Psoas muscle (tissue), 8 donors: Measurements from ENCODE around the gene OSBP2. TPM values are rescaled to one million over a fixed set of nuclear protein-coding genes. Genes with fewer than 3 reads are reported as not detected.

Source experiments
- ATAC-seq, 4 donors: fragments of 200-7000 bp; cut with Tn5 transposase; one replicate each; pipeline ENCODE4 v1.9.1; 2020; ENCODE audit warnings: moderate library complexity in 3 of 4, mild to moderate bottlenecking in 2 of 4
- DNase-seq, 2 donors: peaks; one replicate each; pipeline ENCODE4 v3.0.0-alpha.2; 2020
- H3K27ac ChIP-seq: fragments of 200-600 bp; one replicate; pipeline ENCODE4 v1.8.0; 2022
- H3K27me3 ChIP-seq, 3 donors: fragments of 200-600 bp in 1 of 3; one replicate each; pipeline versions ENCODE4 v1.6.1 to v1.8.0; 2013 to 2022; ENCODE audit warnings: low read length in 2 of 3, mild to moderate bottlenecking in 2 of 3, moderate library complexity in 1 of 3; ENCODE audit not compliant: insufficient read depth in 3 of 3
- H3K36me3 ChIP-seq, 2 donors: fragments of 200-600 bp in 1 of 2; one replicate each; pipeline versions ENCODE4 v1.6.1 to v1.8.0; 2013 to 2022; ENCODE audit warnings: low read depth in 1 of 2, mild to moderate bottlenecking in 1 of 2, moderate library complexity in 1 of 2; ENCODE audit not compliant: insufficient read depth in 1 of 2
- H3K4me1 ChIP-seq: fragments of 200-600 bp; one replicate; pipeline ENCODE4 v1.8.0; 2022
- H3K4me3 ChIP-seq: fragments of 200-600 bp; one replicate; pipeline ENCODE4 v1.8.0; 2022; ENCODE audit warnings: mild to moderate bottlenecking
- H3K9me3 ChIP-seq: fragments of 200-600 bp; one replicate; pipeline ENCODE4 v1.8.0; 2022
- WGBS, 3 donors: extraction: QIAGEN DNeasy Blood & Tissue Kit; methylation state at CpG; one replicate each; pipeline versions ENCODE4 v1.1.6 to v1.1.7; 2013; 5-methylcytosine and 5-hydroxymethylcytosine counted together
- intact Hi-C, 2 donors: fragments of 100-400 bp; cut with DNase I; formaldehyde crosslinking; loops; one replicate each; pipeline versions ENCODE4 v1.11.0 to v1.14.2; 2022
- polyA plus RNA-seq, 3 donors: library from polyadenylated mRNA; stranded (reverse); fragments of 200-250 nt; gene quantifications; one replicate each; pipeline ENCODE4 v1.2.3, GENCODE V29; 2013
- total RNA-seq, 4 donors: library from RNA; stranded (reverse); fragmentation: NEBNext Ultra II Directional in 2 of 4; extraction: Animal tissue kit (Norgen Biotek cat#: 25700) in 2 of 4; gene quantifications; one replicate each; pipeline versions ENCODE4 v1.2.1 to v1.2.4, GENCODE V29; 2021 to 2023
- TF ChIP-seq, protein P1 (sequence below): fragments of 200-600 bp; IDR thresholded peaks from one replicate; pipeline ENCODE4 v1.8.0; 2022; ENCODE audit warnings: antibody characterized with exemption
- donor health status: healthy with polysubstance abuse.
- donor health status: DM: no; HTN: no; CAD: no; lungs with moderate emphysema.
- donor health status: Bipolar disorder and iron deficiency.
- donor health status: healthy.
- donor health status: DM: yes; HTN: yes; CAD: no.
- donor health status: DM: no; HTN: no; CAD: no.
- donor health status: DM: no; HTN: no; CAD: no.
- donor health status: DM: yes; HTN: yes; CAD: no.

The OSBP2 gene
- total and polyA plus RNA-seq, 7 donors, result 0.27 to 8.2 (median 2.5) TPM

DNA sequence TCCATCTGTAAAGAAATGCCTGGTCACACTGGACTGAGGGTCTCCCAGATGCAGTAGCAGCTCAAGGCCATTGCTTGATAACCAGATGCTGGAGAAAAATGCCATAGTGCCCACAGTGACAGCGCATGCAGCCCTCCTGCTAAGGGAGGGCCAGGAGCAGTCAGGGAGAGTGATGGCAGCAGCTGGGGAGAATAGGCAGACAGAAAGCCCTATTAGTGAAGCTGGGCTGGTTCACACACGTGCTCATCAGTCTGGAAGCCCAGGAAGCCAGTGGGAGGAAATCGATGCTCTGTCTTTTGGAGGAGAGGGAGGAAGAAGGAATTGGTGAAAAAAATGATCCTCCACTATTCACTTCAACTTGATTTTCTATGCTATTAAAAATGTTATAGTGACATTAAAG lies 82.9 kb downstream of the OSBP2 start:
- Histone ChIP-seq H3K27me3 (no peaks in the 10 kb centered on the region), H3K27ac (no peak overlapping the region), H3K4me3 (no peak overlapping the region), H3K4me1 (no peaks in the 10 kb centered on the region), H3K9me3 (no peaks in the 10 kb centered on the region), H3K36me3 (no peaks in the 10 kb centered on the region)
- intact Hi-C loops, result no loop called here
- 35 to 40% (median 36%) methylated on average over 3 of the region's 3 CpGs for WGBS, 3 donors
- TF ChIP-seq, protein P1, sequence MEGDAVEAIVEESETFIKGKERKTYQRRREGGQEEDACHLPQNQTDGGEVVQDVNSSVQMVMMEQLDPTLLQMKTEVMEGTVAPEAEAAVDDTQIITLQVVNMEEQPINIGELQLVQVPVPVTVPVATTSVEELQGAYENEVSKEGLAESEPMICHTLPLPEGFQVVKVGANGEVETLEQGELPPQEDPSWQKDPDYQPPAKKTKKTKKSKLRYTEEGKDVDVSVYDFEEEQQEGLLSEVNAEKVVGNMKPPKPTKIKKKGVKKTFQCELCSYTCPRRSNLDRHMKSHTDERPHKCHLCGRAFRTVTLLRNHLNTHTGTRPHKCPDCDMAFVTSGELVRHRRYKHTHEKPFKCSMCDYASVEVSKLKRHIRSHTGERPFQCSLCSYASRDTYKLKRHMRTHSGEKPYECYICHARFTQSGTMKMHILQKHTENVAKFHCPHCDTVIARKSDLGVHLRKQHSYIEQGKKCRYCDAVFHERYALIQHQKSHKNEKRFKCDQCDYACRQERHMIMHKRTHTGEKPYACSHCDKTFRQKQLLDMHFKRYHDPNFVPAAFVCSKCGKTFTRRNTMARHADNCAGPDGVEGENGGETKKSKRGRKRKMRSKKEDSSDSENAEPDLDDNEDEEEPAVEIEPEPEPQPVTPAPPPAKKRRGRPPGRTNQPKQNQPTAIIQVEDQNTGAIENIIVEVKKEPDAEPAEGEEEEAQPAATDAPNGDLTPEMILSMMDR, result no peak
- DNase-seq, result no peak
- peak in 2 of 4 donors; percentile 48 to 65 for ATAC-seq

GRCh38 chr22:30778261-30778660 lies 83.6 kb downstream of the OSBP2 start:
- Histone ChIP-seq H3K4me3 (no peak overlapping the region), H3K27me3 (no peaks in the 10 kb centered on the region), H3K36me3 (no peaks in the 10 kb centered on the region), H3K27ac (no peak overlapping the region), H3K4me1 (no peaks in the 10 kb centered on the region), H3K9me3 (no peaks in the 10 kb centered on the region)
- DNase-seq (no peak), ATAC-seq (no peak)
- 51 to 68% (median 58%) methylated on average over 5 of the region's 5 CpGs for WGBS, 3 donors
- intact Hi-C loops, result no loop called here
- TF ChIP-seq, protein P1, result no peak

GRCh38 chr22:30780026-30780425 lies 85.4 kb downstream of the OSBP2 start:
- no peak for ATAC-seq
- Histone ChIP-seq H3K4me3 (no peak overlapping the region), H3K9me3 (no peaks in the 10 kb centered on the region), H3K4me1 (no peaks in the 10 kb centered on the region), H3K36me3 (no peaks in the 10 kb centered on the region), H3K27ac (no peak overlapping the region), H3K27me3 (no peaks in the 10 kb centered on the region)
- intact Hi-C loops, result no loop called here
- WGBS, 3 donors, result 64 to 70% (median 69%) methylated on average over 12 of the region's 12 CpGs
- no peak for DNase-seq
- TF ChIP-seq, protein P1, result no peak

DNA sequence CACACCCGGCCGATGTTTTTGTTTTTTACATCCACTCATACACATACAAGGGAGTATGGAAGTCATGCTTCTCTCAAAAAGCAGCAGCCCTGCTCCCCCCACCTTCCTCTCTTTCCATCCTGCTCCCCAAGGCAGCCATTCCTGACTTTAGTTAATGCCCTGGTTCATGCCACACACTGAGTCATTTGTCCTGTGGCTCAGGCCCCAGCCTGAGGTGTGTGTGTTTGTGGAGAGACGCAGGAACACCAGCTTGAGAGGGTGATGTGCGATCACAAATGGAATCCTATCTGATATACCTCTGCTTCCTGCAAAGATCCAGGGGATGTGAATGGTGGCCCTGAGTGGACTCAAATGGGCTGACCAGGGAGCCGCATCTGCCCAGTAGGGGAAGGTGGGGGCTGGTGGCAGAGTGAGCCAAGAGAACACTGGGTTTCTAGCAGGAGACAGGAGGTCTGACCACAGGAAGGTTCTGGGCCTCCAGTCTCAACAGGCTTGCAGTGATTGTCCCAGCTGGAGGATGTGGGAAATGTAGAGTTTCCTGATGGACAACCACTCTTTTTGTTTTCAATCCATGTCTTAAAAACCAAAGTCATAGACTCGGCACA lies 86.7 kb downstream of the OSBP2 start:
- no peaks in the 10 kb centered on the region for H3K4me1 ChIP-seq
- DNase-seq, result no peak
- intact Hi-C loops, result no loop called here
- TF ChIP-seq, protein P1, result no peak
- no peaks in the 10 kb centered on the region for H3K27me3 ChIP-seq
- no peak overlapping the region for H3K27ac ChIP-seq
- 88 to 92% (median 90%) methylated on average over 6 of the region's 6 CpGs for WGBS, 3 donors
- no peak for ATAC-seq
- H3K36me3 ChIP-seq, result no peaks in the 10 kb centered on the region
- H3K9me3 ChIP-seq, result no peaks in the 10 kb centered on the region
- no peak overlapping the region for H3K4me3 ChIP-seq

DNA sequence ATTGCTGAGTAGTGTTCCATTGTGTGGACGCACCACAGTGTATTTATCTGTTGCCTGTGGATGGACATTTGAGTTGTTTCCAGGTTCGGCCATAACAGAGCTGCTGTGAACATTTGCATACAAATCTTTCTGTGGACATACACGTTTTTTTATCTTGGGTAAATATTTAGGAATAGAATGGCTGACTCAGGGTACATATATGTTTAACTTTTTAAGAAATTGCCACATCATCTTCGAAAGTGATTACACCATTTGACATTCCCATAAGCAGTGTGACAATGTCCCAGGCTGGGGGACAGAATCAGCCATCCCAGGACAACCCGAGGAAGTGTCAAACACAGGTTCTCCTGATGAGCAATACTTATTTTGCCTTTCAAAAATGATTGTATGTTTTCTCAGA lies 87.9 kb downstream of the OSBP2 start:
- TF ChIP-seq, protein P1, result no peak
- Histone ChIP-seq H3K36me3 (no peaks in the 10 kb centered on the region), H3K4me3 (no peak overlapping the region), H3K27ac (no peak overlapping the region), H3K9me3 (no peaks in the 10 kb centered on the region), H3K27me3 (no peaks in the 10 kb centered on the region), H3K4me1 (no peaks in the 10 kb centered on the region)
- ATAC-seq (no peak), DNase-seq (no peak)
- WGBS, 3 donors, result 82 to 87% (median 85%) methylated on average over 5 of the region's 5 CpGs
- intact Hi-C loops, result no loop called here
